Tongue (tissue), 1 donor: ENCODE measurements around the gene CXCL13. TPM values are rescaled to one million over a fixed set of nuclear protein-coding genes. Genes with fewer than 3 reads are reported as not detected.

Experiments used
- total RNA-seq: library from RNA; depleted of rRNA; stranded (reverse); fragments of >200 nt; gene quantifications from one replicate; pipeline ENCODE4 v1.2.3, GENCODE V29; 2014

CXCL13 gene
- total RNA-seq, 1 donor from 2014 or later, result 0.31 TPM

Other genes starting within 250 kb of the CXCL13 start
- gene CNOT6L, start 213.5 kb downstream of the CXCL13 start, total RNA-seq, result 49.4 TPM